AG04450 (cell line): ENCODE data around the gene UBD. TPM values are rescaled to one million over a fixed set of nuclear protein-coding genes. Genes with fewer than 3 reads are reported as not detected.

Source experiments
- CTCF ChIA-PET: fragments of 300-600, 350-600 bp; formaldehyde crosslinking; extraction: SDS; loops from one replicate; lab custom pipeline; 2022; ENCODE audit warnings: antibody characterized with exemption, inconsistent platforms; lab: Charles Lee
- POLR2A ChIA-PET: fragments of 350-600 bp; formaldehyde crosslinking; extraction: SDS; loops from one replicate; lab custom pipeline; 2021; ENCODE audit warnings: antibody characterized with exemption, inconsistent platforms; lab: Yijun Ruan, JAX
- DNase-seq: peaks from one replicate; pipeline ENCODE4 v3.0.0-alpha.2; 2011; ENCODE audit warnings: low read depth, low spot score
- H3K27ac ChIP-seq: one replicate; pipeline ENCODE4 v1.5.1; 2012; ENCODE audit warnings: low read depth, low read length, control low read depth
- H3K27me3 ChIP-seq: one replicate; pipeline ENCODE4 v1.6.0; 2012; ENCODE audit warnings: low read length; ENCODE audit not compliant: control insufficient read depth, insufficient read depth
- H3K4me3 ChIP-seq: 2 replicates; pipeline ENCODE4 v1.5.1; 2011; ENCODE audit warnings: mild to moderate bottlenecking, low read depth, low read length, control low read depth
- H3K9me3 ChIP-seq: 2 replicates; pipeline ENCODE4 v1.5.1; 2012; ENCODE audit warnings: low read length; ENCODE audit not compliant: control insufficient read depth, insufficient read depth
- polyA plus RNA-seq: library from polyadenylated mRNA; depleted of rRNA; stranded (reverse); fragments of >200 nt; gene quantifications from 2 replicates; pipeline ENCODE4 v1.2.3, GENCODE V29; 2011
- TF ChIP-seq, protein P1 (sequence below): IDR thresholded peaks from 2 replicates; pipeline ENCODE4 v1.5.1; 2011; ENCODE audit warnings: low read depth, low read length, control low read depth, inconsistent platforms

Gene UBD
- polyA plus RNA-seq, 1 experiment = not detected

DNA sequence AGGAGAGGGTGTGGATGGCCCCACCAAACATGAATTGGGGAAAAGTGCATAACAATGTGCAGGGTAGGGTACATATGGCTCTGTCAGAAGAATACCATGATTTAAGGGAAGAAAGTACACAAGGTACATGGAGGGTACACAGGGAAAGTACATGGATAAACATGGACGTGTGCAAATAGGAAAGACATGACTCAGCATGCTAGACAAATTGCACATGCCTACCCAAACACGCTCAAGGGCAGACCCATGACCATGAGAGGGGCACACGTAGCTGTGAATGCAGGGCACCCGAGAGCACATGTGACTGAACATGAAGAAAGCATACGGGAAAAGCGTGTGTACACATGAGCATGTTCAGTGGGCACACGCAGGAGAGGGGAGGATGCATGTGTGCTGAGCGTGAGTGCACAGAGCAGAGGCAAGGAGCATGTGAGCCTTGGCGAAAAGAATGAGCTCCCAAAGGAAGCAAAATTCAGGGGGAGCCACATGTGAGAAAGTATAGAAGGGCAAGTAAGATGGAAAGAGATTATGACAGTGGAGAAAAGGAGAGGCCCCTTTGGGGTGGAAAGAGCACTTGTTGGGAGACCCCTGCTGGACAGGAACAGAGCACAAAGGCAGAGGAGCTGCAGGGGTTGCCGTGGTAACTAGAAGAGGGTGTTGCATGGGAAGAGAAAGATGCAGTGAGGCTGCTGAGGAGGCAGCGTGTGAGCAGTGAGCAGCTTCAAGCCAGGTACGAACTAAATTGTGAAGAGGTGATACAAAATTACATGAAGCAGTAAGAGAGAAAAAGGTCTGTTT lies 43.2 kb upstream of the UBD start:
- Histone ChIP-seq H3K27ac (no peak overlapping the region), H3K27me3 (no peaks in the 10 kb centered on the region), H3K9me3 (no peaks in the 10 kb centered on the region), H3K4me3 (no peak overlapping the region)
- ChIA-PET POLR2A (no interaction called here), CTCF (interaction anchor here (1.0 to 1.1 kb wide), 2 partner anchors 13 to 47 kb away, joined by 3 to 4 read pairs; no protein-coding TSS in a partner anchor)
- peak; percentile 3 for DNase-seq
- TF ChIP-seq, protein P1, sequence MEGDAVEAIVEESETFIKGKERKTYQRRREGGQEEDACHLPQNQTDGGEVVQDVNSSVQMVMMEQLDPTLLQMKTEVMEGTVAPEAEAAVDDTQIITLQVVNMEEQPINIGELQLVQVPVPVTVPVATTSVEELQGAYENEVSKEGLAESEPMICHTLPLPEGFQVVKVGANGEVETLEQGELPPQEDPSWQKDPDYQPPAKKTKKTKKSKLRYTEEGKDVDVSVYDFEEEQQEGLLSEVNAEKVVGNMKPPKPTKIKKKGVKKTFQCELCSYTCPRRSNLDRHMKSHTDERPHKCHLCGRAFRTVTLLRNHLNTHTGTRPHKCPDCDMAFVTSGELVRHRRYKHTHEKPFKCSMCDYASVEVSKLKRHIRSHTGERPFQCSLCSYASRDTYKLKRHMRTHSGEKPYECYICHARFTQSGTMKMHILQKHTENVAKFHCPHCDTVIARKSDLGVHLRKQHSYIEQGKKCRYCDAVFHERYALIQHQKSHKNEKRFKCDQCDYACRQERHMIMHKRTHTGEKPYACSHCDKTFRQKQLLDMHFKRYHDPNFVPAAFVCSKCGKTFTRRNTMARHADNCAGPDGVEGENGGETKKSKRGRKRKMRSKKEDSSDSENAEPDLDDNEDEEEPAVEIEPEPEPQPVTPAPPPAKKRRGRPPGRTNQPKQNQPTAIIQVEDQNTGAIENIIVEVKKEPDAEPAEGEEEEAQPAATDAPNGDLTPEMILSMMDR = peak; percentile 30

DNA sequence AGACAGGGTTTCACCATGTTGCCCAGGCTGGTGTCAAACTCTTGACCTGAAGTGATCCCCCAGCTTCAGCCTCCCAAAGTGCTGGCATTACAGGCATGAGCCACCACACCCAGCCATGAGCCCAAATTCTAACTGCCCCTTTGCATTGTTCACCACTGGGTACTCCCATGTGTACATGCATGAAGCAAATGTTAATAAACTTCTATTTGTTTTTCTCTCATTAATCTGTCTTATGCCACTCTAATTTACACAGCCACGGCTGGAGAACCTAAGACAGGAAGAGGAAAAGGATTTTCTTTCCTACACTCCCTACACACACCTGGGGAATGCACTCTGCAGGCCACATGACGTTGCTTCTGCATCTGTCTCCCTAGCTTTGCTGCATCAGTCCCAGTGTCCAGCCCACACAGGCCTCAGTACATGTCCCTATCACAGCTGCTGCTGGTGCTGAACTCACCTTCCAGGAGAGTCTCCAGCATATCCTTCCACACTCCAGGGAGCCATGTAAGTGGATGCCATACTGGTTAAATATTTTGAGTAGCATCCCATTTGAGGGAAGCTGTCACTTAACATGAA lies 38.7 kb upstream of the UBD start:
- ChIA-PET POLR2A (interaction anchor here (1.4 kb wide), 1 partner anchor 29 kb away, joined by 3 read pairs; no protein-coding TSS in a partner anchor), CTCF (interaction anchor here (0.8 to 2.4 kb wide), 3 partner anchors 9 to 55 kb away, joined by 6 to 10 read pairs (median 7); no protein-coding TSS in a partner anchor)
- TF ChIP-seq, protein P1 = no peak
- Histone ChIP-seq H3K27ac (no peak overlapping the region), H3K9me3 (no peaks in the 10 kb centered on the region), H3K4me3 (no peak overlapping the region), H3K27me3 (no peaks in the 10 kb centered on the region)
- no peak for DNase-seq

DNA sequence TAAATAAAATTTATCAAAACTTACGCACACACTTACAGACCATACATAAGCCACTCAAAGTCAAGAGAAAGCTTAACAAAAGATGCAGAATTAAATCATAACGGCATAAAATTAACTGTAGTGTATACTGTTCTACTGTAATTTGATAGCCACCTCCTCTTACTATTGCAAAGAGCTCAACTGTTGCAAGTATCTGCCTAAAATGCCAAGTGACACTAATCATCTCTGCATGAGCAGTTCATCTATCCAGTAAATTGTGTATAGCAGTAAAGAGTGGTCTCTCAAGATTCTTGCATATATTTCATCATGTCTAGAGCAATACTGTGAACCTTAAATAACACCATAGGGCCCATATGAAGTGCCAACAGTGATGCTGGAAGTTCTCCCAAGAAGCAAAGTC lies 37.7 kb upstream of the UBD start:
- H3K27ac ChIP-seq = no peak overlapping the region
- no peaks in the 10 kb centered on the region for H3K9me3 ChIP-seq
- CTCF ChIA-PET = interaction anchor here (0.8 to 2.4 kb wide), 5 partner anchors 9 to 56 kb away, joined by 3 to 10 read pairs (median 4); no protein-coding TSS in a partner anchor
- no peak overlapping the region for H3K4me3 ChIP-seq
- DNase-seq = no peak
- no peaks in the 10 kb centered on the region for H3K27me3 ChIP-seq
- TF ChIP-seq, protein P1 = no peak
- POLR2A ChIA-PET = interaction anchor here (0.6 to 1.4 kb wide), 2 partner anchors 30 to 31 kb away, joined by 3 to 5 read pairs; no protein-coding TSS in a partner anchor

DNA sequence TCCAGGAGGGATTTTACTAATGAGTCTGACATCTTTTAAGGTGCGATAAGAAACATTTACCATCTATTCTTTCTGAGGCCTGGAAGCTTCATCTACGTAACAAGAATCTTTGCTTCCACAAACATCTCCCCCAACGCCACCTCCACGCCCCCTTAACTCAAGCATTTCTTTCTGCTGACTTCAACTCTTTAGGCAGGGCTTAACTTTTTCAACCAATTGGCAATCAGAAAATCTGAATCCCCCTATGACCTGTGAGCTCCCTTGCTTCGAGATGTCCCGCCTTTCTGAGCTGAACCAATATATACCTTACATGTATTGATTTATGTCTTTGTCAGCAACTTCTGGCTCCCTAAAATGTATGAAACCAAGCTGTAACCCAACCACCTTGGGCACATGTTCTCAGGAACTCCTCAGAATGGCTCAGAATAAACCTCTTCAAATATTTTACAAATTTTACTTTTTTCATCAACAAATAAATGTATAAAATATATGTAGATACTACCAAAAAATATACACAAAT lies 36.9 kb upstream of the UBD start:
- TF ChIP-seq, protein P1 = no peak
- Histone ChIP-seq H3K4me3 (no peak overlapping the region), H3K9me3 (no peaks in the 10 kb centered on the region), H3K27me3 (no peaks in the 10 kb centered on the region), H3K27ac (no peak overlapping the region)
- no peak for DNase-seq
- ChIA-PET POLR2A (interaction anchor here (0.6 kb wide), 1 partner anchor 32 kb away, joined by 5 read pairs; no protein-coding TSS in a partner anchor), CTCF (interaction anchor here (1.3 to 2.4 kb wide), 3 partner anchors 11 to 57 kb away, joined by 3 to 10 read pairs (median 7); no protein-coding TSS in a partner anchor)
